ENCODE data around the gene OXNAD1. TPM values are rescaled to one million over a fixed set of nuclear protein-coding genes. Genes with fewer than 3 reads are reported as not detected.

The OXNAD1 gene
- polyA plus RNA-seq, 10 donors: 6.2 to 11.5 (median 9.5) TPM

- DNase-seq: no peak
Measured at GRCh38 chr3:16245609-16246008, 19.4 kb upstream of the OXNAD1 start.

DNA sequence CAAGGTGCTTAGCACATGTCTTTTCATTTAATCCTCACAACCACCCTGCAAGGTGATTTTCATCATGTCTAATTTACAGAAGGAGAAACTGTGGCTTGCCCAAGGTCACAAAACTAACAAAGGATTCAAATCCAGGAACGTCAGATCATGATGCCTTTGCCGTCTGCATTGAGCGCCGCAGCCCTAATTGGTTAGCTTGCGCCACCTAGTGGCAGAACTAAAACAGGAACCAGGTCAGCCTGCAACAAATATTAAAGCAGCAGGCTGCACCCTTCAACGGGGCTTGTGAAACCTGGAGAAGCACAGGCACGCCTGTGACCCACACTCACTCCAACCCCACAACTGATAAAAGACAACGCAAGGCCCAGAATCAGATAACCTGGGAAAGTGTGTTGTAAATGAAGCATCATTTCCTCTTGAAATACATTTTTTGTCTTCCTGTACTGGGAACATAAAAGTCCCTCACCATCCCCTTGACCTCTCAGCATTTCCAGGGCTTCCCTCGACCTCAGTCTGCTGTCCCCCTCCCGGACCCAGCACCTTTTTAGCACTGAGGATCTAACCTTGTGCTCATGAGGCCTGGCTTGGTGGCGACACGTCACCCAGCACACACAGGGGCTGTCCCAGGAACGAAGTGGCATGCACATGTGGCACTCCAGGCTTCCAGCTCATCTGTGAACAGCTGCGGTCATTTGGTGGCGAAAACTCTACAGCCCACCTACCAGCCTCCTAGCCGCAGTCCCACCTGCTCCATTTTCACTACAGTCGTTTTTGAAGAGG, 17.5 kb upstream of the OXNAD1 start:
- peak; percentile 81 to 91 (median 86) for DNase-seq

DNA sequence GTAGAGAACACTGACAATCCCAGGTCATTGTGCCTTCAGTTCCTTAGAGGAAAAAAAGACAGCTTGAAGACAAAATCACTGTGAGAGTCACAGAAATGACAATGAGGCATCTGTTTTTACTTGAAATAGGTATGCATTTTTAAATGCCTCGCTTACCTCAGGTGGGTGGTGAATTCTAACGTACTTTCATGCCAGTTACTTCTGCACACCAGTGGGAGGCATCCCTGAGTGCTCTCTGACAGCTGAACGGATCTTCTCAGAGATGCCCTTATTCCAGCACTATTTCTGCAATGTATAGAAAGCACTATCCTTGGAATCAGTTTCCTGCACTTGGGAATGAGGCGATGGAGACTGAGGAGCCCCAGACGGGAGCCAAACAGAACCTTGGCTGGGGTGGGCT, 16.5 kb upstream of the OXNAD1 start:
- no peak for DNase-seq

DNA sequence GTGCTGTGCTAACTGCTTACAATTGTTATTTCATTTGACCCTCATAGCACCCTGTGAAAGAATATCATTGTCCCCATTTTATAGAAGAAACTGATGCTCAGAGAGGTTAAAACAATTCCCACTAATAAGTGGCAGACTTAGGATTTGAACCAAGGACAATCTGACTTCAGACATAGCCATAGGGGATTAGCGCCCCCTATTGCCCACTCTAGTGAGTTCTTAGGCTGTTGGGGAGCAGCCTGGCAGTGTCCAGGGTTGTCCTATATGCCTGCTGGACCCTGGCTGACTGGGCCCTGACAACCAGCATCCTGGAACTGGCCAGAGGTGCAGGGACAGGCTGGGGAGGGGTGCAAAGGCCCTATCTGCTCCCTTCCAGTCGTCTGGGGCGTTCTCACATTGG, 15.7 kb upstream of the OXNAD1 start:
- DNase-seq: no peak

DNA sequence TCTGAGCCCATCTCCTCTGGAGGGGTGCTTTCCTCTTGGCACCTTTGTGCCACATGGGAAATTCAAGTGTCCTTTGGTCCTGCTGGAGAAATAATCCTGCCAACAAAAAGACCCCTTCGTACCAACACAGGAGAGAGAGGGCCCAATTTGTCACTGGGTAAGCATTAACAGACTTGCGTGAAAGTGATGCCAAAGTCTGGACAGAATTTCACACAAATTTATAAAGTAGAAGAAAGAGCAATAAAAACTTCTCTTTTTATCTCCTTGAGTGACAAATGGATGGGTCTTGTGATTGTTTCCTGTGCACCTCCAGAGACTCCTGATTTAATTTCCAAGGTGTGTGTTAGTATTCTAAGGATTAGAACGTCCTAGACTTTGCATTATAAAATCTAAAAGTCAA, 15.1 kb upstream of the OXNAD1 start:
- DNase-seq: no peak

GRCh38 chr3:16251316-16252085, 13.5 kb upstream of the OXNAD1 start:
- DNase-seq: no peak

GRCh38 chr3:16252243-16252978, 12.6 kb upstream of the OXNAD1 start:
- no peak for DNase-seq

DNA sequence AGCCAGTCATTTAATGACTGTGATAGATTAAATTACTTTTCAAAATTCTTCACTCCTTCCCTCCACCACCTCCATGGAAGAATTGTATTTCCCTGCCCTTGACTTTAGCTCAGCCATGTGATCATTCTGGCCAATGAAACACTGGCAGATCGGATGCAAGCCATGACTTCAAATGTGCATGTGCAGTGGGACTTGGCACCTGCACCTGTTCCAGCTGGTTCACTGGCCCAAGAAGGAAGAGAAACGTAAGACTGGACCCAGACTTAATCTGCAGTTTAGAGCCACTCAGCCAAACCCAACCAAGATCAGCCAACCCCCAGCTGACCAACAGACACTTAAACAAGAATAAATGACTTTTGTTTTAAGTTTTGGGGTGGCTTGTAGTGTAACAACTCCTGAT, 12.0 kb upstream of the OXNAD1 start:
- DNase-seq: no peak

DNA sequence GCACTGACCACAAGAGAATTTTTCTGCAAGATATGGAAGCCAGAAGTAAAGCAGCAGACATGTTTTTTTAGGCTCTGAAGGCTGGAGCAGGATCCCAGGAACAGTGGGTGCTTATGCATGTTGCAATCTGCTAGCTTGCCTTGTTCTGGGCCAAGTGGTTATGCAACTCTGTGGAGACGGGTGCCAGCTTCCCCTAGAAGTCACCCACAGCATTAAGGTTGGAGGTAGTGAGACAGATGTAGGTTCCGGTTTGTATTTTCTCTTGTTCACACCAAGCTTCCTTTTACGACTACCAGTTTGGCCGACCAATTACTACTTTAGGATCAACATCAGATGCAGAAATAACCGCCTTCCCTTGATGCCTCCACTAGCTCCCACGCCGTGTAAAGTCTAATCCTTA, 11.4 kb upstream of the OXNAD1 start:
- DNase-seq: no peak

GRCh38 chr3:16254916-16255315, 10.1 kb upstream of the OXNAD1 start:
- no peak for DNase-seq

DNA sequence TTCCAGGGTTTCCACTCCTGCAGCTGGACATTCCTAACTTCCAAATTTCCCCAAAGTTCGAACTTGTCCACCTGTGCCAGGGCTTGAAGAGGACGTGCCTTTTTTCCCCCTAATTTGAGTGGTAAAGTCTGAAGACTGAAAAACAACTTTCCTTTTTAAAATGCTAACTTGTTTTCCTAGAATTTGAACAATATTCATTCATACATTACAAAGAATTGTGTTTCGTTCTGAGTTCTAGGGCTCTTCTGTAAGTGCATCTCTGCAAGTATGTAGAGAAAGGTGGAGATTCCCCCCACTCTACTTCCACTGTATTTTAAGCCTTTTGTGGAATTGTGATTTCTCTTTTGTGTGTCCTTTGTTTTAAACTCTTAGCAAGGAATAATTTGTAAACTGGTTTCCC, 9.7 kb upstream of the OXNAD1 start:
- DNase-seq: no peak

- no peak for DNase-seq
Measured at GRCh38 chr3:16255726-16256125, 9.3 kb upstream of the OXNAD1 start.

DNA sequence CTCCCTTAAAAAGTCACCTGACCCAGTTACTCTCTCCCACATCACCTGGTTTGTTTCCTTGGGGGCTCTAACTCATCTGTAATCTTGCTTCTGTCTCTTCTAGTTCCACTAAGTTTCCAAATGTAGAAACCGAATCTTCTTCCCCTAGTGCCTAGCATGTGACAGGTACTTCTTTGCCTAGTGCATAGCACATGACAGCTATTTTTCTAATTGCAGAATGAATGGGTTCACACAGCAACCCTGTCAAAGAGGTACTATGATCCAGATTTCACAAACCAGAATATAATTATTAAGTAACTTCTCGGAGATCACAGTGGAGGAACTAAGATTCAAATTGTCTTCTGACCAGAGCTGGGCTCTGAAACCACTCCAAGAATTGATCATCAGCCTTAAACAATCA, 7.7 kb upstream of the OXNAD1 start:
- DNase-seq: no peak

- no peak for DNase-seq
Measured at GRCh38 chr3:16258177-16258576, 6.8 kb upstream of the OXNAD1 start.

GRCh38 chr3:16258866-16259265, 6.1 kb upstream of the OXNAD1 start:
- DNase-seq: no peak

DNA sequence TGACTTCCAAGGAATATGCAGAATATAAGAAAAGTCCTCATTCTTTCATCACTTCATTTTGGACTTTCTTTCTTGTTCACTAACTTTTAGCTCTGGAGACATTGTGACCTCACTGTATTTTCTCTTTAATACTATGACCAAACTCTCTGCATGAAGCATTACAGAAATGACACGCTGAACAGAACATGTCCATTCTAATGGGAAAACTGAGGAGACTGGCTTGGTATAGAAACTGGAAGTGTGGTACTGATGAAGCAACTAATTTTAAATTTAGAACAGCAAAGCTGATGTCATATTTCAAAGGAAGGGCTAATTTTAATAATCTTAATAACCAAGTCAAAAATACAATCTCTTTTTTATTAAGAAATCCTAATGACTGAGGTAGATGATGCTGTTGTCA, 5.0 kb upstream of the OXNAD1 start:
- DNase-seq: no peak

GRCh38 chr3:16262174-16262573, 2.8 kb upstream of the OXNAD1 start:
- DNase-seq: no peak

DNA sequence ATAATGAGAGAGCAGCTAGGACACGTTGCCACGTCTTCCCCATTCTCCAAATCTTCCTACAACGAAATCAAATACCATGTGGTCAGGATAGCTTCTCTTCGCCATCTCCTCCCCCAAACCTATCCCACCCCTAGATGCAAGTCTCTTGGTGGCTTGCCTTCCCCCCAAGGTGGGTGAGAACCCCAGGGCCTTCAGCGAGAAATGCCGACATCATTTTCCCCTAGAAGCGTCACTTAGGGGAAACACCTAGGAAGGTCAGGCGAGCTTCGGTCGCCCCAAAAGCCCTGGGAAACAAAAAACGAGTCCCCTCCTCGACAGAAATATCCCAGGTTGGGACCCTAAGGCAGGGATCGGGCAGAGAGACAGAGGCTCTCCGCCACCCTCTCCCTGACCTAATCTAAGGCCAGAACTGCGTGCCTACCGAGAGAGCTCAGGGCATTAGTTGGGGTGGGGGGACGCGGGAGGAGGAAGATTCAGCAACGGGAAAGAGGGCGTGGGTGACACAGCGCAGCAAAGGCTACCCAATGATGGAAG, 771 bp upstream of the OXNAD1 start:
- DNase-seq: no peak

DNA sequence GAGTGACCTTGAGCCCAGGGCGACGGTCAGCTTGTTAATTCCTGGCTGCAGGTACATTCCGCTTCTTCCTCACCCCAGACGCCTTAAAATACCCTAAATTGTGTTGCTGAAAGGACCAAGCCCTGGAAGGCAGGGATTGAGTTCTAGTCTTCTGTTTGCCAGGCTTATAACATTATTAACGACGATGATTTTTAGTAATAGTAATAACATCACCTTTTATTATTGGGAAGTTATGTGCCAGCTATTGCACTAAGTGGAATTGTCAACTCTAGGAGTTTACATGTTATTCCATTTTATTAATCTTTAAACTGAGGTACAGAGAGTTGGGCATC, 409 bp downstream of the OXNAD1 start:
- DNase-seq: no peak

DNA sequence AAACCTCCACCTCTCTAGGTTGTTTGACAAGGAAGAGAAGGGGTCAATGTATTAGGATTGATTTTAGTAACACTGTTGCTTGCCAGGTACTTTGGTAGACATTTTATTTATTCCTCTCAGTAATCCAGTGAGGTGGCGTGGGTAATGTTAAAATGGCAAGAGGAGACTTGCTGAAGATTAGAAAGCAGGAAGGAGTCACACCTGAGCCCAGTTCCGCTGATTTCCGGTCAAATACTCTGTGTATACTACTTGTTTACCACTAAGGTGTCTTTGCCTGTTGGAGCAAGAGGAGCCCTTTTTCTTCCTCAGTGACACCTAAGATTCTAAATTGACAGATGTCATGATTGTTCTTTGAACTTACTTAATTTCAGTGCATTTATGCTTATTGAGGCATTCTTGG, 1.7 kb downstream of the OXNAD1 start:
- no peak for DNase-seq

GRCh38 chr3:16270855-16271254, 5.8 kb downstream of the OXNAD1 start:
- no peak for DNase-seq

- DNase-seq: no peak
Measured at GRCh38 chr3:16272588-16272987, 7.6 kb downstream of the OXNAD1 start.

- no peak for DNase-seq
Measured at GRCh38 chr3:16273867-16274266, 8.9 kb downstream of the OXNAD1 start.
